GM18868 (cell line): ENCODE measurements around the gene NFYC.

Source experiments
- ATAC-seq: cut with Tn5 transposase; IDR thresholded peaks from one replicate; pipeline ENCODE4 v1.9.1; 2021; ENCODE audit warnings: mild to moderate bottlenecking, moderate library complexity; ENCODE audit not compliant: unreplicated experiment

NFYC gene

DNA sequence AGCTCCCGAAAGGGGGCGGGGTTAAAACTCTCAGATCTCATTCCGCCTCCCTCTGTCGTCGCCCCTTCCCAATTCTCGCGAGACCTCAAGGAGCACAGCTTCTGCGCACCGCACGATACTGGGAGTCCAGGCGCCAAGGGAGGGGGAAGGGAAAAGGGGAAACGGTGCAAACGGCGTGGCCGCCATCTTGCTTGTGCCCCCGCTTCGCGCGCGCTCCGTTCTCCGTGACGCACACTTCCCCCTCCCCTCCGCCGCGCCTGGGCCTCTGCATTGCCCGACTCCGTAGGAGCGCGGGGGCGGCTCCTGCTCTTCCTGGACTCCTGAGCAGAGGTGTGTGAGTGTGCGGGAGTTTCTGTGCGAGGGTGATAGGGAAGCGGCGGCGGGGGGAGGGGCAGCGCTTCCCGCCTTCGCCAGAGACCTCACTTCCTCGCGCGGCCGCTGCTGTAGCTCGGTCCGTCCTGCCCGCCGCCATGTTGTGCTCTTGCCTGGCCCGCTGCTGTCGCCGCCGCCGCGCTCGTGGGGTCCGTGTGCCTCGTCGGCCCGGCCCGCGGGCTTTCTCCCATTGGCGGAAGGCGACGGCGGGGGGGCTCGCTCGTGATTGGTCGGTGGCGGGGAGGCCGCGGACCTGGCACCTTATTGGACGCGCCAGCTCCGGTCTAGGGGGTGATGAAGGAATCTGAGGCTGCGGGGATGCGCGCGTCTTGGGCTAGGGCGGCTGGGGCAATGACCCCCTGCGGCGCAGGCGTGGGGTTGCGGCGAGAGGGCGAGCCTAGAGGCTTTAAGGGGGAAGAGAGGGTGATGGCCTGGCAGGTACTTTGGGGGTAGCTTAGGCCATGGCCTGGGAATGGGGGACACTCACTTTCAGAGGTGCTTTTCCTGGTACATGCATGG, at the start of gene NFYC:
Gene NFYC (plus strand): TSS at position 167 of the 891 bp plus-strand sequence. CDS start 47,140 bp downstream, outside the sequence.
- ATAC-seq: peak; percentile 75

DNA sequence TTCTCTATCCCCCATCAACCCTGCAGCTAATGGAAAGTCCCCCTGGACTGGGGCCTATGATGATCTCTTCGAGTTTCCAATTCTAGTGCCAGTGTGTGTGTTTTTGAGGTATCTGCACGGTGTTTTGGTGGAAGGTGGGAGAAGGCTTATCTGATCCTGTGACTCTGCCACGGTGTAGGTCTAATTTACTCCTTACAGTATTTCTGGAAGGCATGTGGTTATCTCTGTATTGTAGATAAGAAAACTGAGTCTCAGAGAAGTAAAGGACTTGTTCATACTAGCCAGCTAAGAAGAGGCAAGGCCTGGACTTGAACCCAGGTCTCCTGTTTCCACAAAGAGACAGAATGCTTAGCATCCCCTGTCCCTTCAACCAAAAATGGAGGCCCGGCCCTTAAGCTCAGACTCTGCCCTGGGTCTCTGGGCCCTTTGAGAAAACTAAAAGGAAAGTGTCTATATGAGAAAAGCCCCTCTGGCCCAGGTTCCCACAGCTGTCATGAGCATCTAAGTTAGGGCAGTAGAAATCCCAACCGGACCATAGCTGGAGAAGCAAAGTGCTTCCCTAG, 46.3 kb upstream of the NFYC start:
- ATAC-seq: no peak

DNA sequence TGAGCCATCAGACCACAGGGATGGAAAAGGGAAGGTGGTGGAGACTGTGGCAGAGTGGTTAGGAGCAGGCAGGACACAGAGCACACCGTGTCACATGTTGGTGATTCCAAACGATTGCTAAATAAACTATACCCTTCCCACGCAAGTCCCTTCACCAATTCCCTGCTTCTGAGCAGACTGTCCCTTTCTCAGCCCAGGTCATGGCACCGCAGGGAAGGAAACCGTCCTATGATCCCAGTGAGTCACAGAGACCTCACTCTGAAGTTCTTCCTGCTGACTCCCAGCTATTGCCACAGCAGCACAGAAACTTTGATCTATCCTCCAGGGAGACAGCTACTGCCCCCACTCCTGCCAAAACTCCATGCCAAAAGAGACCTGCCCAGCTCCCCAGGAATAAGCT, 45.2 kb upstream of the NFYC start:
- ATAC-seq: no peak

GRCh38 chr1:40648200-40648599, 43.3 kb upstream of the NFYC start:
- ATAC-seq: no peak

GRCh38 chr1:40648928-40649591, 42.4 kb upstream of the NFYC start:
- ATAC-seq: no peak

- no peak for ATAC-seq
These were observed 41.9 kb upstream of the NFYC start for GRCh38 chr1:40649592-40649930.

DNA sequence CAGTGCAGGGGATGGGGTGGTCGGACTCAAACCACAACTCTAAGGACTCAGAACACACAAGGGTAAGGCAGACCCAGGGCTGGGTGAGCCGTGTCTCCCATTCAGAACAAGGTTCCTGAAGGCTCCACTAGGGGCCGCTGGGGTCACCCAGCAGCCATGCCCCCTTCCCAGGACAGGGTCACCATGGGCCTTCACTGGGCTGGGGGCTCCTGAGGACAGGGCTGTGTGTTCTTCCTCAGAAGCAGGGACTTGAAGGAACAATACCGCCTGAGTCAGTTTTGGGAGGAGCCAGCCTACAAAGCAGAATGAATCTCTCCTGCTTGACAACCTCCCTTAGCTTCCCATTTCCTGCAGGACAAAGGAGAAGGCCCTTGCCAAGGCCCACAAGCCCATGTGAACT, 41.4 kb upstream of the NFYC start:
- no peak for ATAC-seq

GRCh38 chr1:40651138-40651857, 40.2 kb upstream of the NFYC start:
- no peak for ATAC-seq

DNA sequence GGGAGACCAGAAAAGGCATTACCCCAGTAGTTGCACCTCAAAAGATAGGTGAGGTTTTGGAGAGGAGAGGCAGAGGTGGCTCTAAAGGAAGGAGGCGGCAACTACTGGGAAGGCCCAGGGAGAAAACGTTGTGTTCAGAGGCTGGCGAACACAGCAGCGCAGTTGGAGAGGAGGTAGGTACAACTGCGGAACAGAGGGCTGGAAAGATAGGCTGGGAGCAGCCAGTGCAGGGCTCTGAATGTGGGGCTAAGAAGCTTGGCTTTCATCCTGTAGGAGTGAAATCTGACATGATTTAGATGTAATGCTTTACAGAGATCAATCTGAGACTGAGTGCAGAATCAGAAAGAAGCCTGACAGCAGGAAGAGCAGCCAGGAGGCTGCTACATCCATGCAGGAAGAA, 39.0 kb upstream of the NFYC start:
- ATAC-seq: no peak

GRCh38 chr1:40652979-40653378, 38.5 kb upstream of the NFYC start:
- ATAC-seq: no peak

DNA sequence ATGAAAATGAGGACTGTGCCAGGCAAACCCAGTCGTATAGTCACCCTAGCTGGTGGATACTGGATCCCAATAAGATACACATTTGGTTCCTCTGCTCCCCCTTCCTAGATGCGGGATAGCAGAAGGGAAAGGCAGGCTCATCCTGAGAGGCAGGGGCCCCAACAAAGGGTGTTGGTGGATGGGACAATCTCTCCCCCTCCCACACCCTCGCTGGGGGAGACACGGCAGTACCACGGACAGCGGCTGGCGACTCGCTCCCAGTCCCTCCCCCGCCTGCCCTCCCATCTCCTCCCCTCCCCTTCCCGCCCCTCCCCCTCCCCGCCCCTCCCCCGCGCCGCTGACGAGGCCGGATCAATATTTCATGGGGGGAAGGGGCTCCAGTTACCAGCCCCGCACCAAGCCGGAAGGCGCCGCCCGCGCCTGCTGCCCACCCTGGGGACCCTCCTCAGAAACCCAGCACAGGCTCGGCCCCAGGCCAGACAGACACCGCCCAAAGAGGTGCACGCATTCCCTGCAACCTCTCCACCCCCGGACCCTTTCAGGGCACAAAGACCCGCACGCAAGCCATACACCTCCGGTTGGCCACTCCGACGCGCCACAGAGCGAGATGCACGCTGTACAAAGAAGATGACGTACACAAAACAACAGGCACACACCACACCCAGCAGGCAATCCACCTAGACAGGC, 37.5 kb upstream of the NFYC start:
- no peak for ATAC-seq

DNA sequence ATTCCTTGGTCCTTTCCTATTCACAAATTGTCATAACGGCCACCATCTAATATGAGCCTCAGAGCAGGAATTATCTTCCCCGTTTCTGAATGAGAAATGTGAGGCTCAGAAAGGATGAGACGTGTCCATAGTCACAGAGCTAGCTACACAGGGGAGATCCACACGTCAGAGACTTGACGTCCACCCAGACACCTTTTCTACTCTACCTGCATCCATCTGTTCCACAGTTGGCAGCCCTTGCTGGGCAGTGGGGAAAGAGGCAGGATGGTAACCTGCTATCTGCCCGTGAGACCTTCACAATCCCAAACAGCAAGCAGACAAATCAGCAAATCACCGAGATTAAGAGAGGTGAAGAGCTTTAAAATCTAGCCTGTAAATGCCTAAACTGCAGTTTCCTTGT, 34.5 kb upstream of the NFYC start:
- no peak for ATAC-seq

GRCh38 chr1:40658751-40659648, 32.5 kb upstream of the NFYC start:
- ATAC-seq: no peak

DNA sequence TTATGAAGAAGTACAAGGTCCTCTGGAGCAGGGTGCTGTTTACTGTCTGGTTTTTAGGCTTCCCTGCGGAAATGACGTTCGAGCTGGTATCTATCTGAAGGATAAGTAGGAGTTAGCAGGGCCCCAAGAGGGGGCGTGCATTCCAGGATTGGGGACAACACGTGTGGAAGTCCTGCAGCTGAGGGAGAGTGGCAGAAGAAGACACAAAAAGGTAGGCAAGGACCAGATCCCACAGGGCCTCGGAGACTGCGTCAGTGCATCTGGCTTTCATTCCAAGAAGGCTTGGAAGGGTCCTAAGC, 31.9 kb upstream of the NFYC start:
- ATAC-seq: no peak

DNA sequence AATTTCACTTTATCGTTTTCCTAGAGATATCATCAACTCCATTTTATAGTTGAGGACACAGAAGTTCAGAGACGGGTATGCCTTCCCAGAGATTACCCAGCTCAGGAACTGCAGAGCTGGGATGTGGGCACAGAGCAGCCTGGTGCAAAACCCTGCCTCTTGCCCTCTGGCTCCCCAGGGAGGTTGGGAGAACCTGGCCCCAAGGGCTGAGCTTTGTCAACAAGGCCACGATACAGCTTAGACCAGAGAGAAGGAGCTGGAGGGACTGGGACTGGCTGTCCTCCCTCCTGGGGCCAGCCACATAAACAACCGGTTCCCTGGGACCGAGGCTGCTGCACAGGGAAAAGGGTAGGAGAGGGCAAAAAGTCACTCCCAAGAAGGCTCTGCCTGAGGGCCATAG, 29.8 kb upstream of the NFYC start:
- no peak for ATAC-seq

GRCh38 chr1:40662151-40662550, 29.4 kb upstream of the NFYC start:
- ATAC-seq: no peak

GRCh38 chr1:40662864-40663263, 28.6 kb upstream of the NFYC start:
- ATAC-seq: no peak

GRCh38 chr1:40663324-40664166, 28.0 kb upstream of the NFYC start:
- no peak for ATAC-seq

- ATAC-seq: no peak
These were observed 27.4 kb upstream of the NFYC start for GRCh38 chr1:40664167-40664537.
